Measurements from ENCODE around the gene LYSET. TPM values are rescaled to one million over a fixed set of nuclear protein-coding genes. Genes with fewer than 3 reads are reported as not detected.
"Not testable (repeated sequence)": the region's sequence is repeated elsewhere in the genome, so short reads cannot be mapped to it uniquely, and the experiment has no call there.

The LYSET gene
- total and polyA plus RNA-seq, 2 of the 4 experiments (the other 2 are of a cell fraction) = 6.3 to 10.2 TPM

DNA sequence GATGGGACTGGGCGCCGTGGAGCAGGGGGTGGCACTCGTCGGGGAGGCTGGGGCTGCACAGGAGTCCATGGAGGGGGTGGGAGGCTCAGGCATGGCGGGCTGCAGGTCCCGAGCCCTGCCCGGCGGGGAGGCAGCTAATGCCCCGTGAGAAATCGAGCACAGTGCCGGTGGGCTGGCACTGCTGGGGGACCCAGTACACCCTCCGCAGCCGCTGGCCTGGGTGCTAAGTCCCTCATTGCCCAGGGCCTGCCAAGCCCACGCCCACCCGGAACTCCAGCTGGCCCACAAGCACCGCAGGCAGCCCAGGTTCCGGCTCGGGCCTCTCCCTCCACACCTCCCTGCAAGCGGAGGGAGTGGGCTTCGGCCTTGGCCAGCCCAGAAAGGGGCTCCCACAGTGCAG, 15.0 kb upstream of the LYSET start:
- H3K36me3 ChIP-seq (ENCODE audit: control insufficient read depth, insufficient read depth, low read length); H3K4me3 ChIP-seq (ENCODE audit: insufficient read depth, low read depth, low read length); H3K4ac ChIP-seq (ENCODE audit: low read depth, low read length); dilution Hi-C loops (cut with HindIII; ENCODE audit: low sequenced_read_pairs, unreplicated experiment); H2BK5ac ChIP-seq (ENCODE audit: low read depth, low read length, poor library complexity, severe bottlenecking); BruUV-seq (replicated peaks); H3K56ac ChIP-seq (ENCODE audit: extremely low read depth, insufficient read depth, low read length); POLR2A ChIA-PET (ENCODE audit: unreplicated experiment); H3K4me2 ChIP-seq (ENCODE audit: low read depth, low read length); H2BK20ac ChIP-seq (ENCODE audit: low read depth, low read length); DNase-seq; H3K23ac ChIP-seq (ENCODE audit: low read depth, low read length); H4K5ac ChIP-seq (ENCODE audit: low read depth, low read length); H4K91ac ChIP-seq (ENCODE audit: insufficient read depth, low read depth, low read length); H4K8ac ChIP-seq (ENCODE audit: low read depth in 2 of 2, low read length in 2 of 2); H3K14ac ChIP-seq (replicated peaks; ENCODE audit: low read depth, low read length); H3K4me1 ChIP-seq (ENCODE audit: control insufficient read depth, insufficient read depth, low read length); ATAC-seq (ENCODE audit: low read depth); intact Hi-C loops (cut with micrococcal nuclease); in situ Hi-C loops (cut with MboI; ENCODE audit: low sequenced_read_pairs); H3K9ac ChIP-seq (ENCODE audit: low read depth, low read length); H3K27me3 ChIP-seq (ENCODE audit: control insufficient read depth, insufficient read depth, low read length); H2AFZ ChIP-seq (replicated peaks; ENCODE audit: low read length, poor library complexity); H3K9me1 ChIP-seq (ENCODE audit: insufficient read depth, low read length); H2BK120ac ChIP-seq (ENCODE audit: low read depth, low read length); H3K79me1 ChIP-seq (ENCODE audit: low read depth in 1 of 2, low read length in 2 of 2); H2AK5ac ChIP-seq (ENCODE audit: low read depth, low read length); H3K18ac ChIP-seq (ENCODE audit: low read depth, low read length); H3K9me3 ChIP-seq (ENCODE audit: control insufficient read depth, insufficient read depth, low read length); H2BK15ac ChIP-seq (ENCODE audit: low read depth, low read length); H3K27ac ChIP-seq (ENCODE audit: insufficient read depth, low read length); H4K20me1 ChIP-seq (ENCODE audit: insufficient read depth, low read length); H2AK9ac ChIP-seq (replicated peaks; ENCODE audit: low read depth, low read length, poor library complexity): not testable (repeated sequence)
- CTCF ChIA-PET = interaction anchor here (0.6 kb wide), 1 partner anchor 139 kb away, joined by 3 read pairs; no protein-coding TSS in a partner anchor
- WGBS, 2 experiments (ENCODE audit: extremely low coverage in 2 of 2, insufficient read length in 1 of 2) = 97% methylated on average over 5 of the region's 20 CpGs; no CpG with 5 or more reads in 1 of the 2 experiments

Measured in IMR-90 (cell line).